Epithelial cell of proximal tubule (primary cell): ENCODE data around the gene ABHD1. TPM values are rescaled to one million over a fixed set of nuclear protein-coding genes. Genes with fewer than 3 reads are reported as not detected.
A peak's percentile ranks its signal among the peaks of the same experiment; 100 is the strongest.
"Not testable (repeated sequence)": the region's sequence is repeated elsewhere in the genome, so short reads cannot be mapped to it uniquely, and the experiment has no call there.

Source experiments
- DNase-seq: peaks from one replicate; pipeline ENCODE4 v3.0.0-alpha.2; 2011; ENCODE audit warnings: low read depth
- H3K4me3 ChIP-seq: 2 replicates; pipeline ENCODE4 v1.5.1; 2011; ENCODE audit warnings: low read depth, mild to moderate bottlenecking, low read length
- CTCF ChIP-seq: conservative IDR thresholded peaks from 2 replicates; pipeline ENCODE4 v1.5.1; 2012; ENCODE audit warnings: low read depth, mild to moderate bottlenecking, low read length
- total RNA-seq: library from RNA; depleted of rRNA; stranded (reverse); fragments of >200 nt; gene quantifications from 2 replicates; pipeline ENCODE4 v1.2.3, GENCODE V29; 2015

The ABHD1 gene
- total RNA-seq, 1 donor from 2014 or later = not detected

- no peak for DNase-seq
- H3K4me3 ChIP-seq = peak overlapping the region; percentile 49
- TF ChIP-seq CTCF = no peak
Measured at GRCh38 chr2:27117995-27118524, 5.6 kb upstream of the ABHD1 start.

- no peak for TF ChIP-seq CTCF
- no peak for DNase-seq
Measured at GRCh38 chr2:27118525-27119329, 4.9 kb upstream of the ABHD1 start, which contains the start of gene CGREF1. Gene CGREF1, minus strand, starts transcription at chr2:27119128. Its CDS starts 14,762 bp downstream, at chr2:27104366.

GRCh38 chr2:27119330-27119670, 4.3 kb upstream of the ABHD1 start:
- DNase-seq = not testable (repeated sequence)
- H3K4me3 ChIP-seq = peak overlapping the region; percentile 39

More at GRCh38 chr2:27118525-27119329, 4.9 kb upstream of the ABHD1 start, which contains the start of gene CGREF1:
- peak within 1 kb of the TSS; percentile 49 for H3K4me3 ChIP-seq

- no peak for TF ChIP-seq CTCF
- no peak for DNase-seq
- no peak overlapping the region for H3K4me3 ChIP-seq
Measured at GRCh38 chr2:27121906-27122305, 1.7 kb upstream of the ABHD1 start.

GRCh38 chr2:27122791-27123190, 824 bp upstream of the ABHD1 start:
- no peak overlapping the region for H3K4me3 ChIP-seq
- no peak for TF ChIP-seq CTCF
- no peak for DNase-seq

GRCh38 chr2:27125104-27125503, 1.5 kb downstream of the ABHD1 start:
- DNase-seq = no peak
- no peak overlapping the region for H3K4me3 ChIP-seq
- TF ChIP-seq CTCF = no peak

GRCh38 chr2:27126252-27126710, 2.7 kb downstream of the ABHD1 start:
- DNase-seq = no peak
- no peak for TF ChIP-seq CTCF
- H3K4me3 ChIP-seq = no peak overlapping the region
